Measurements from ENCODE around the gene CIZ1. TPM values are rescaled to one million over a fixed set of nuclear protein-coding genes. Genes with fewer than 3 reads are reported as not detected.

CIZ1 gene
- polyA plus RNA-seq, 3 donors from 2014 or later, result 4.4 to 36.4 (median 9.1) TPM

DNA sequence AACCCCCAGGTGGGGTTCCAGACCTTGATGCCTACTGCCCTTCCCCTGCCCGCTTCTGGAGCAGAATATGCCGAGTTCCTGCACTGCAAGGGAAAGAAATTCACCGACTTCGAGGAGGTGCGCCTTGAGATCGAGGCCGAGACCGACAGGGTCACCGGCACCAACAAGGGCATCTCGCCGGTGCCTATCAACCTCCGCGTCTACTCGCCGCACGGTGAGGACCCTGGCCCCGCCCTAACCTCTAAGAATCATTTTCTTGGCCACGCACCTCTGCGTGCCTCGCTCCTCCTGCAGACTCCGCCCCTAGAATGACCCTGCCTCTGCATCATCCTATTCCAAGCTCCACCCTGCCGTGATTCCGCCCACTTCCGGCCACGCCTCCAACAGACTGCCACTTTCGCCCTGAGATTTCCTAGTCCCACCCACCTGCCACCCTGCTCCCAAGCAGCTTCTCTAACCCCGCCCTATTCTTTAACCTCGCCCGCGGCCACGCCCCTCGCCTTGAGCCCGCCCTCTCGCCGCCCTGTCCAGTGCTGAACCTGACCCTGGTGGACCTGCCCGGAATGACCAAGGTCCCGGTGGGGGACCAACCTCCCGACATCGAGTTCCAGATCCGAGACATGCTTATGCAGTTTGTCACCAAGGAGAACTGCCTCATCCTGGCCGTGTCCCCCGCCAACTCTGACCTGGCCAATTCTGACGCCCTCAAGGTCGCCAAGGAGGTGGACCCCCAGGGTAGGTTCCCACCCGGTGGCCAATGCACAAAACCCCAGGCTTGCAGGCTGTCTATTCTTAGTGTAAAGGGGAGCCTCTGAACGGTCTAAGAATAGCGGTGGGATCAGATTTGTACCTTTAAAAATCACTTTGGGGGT, 27.4 kb upstream of the CIZ1 start:
- H3K36me3 Mint-ChIP-seq, result no peaks in the 10 kb centered on the region
- peak; percentile 84 to 87 (median 84) for DNase-seq
- peak overlapping the region; percentile 3 to 79 (median 56) for H3K27ac Mint-ChIP-seq
- H3K4me1 Mint-ChIP-seq, result peaks cover 12 to 15% of the 10 kb centered on the region in 2 donors
- H3K27me3 Mint-ChIP-seq (ENCODE audit: low read depth in 3 of 3), result no peaks in the 10 kb centered on the region
- H3K4me3 Mint-ChIP-seq, result peak overlapping the region; percentile 74 to 86 (median 81)
- no peaks in the 10 kb centered on the region for H3K9me3 Mint-ChIP-seq

DNA sequence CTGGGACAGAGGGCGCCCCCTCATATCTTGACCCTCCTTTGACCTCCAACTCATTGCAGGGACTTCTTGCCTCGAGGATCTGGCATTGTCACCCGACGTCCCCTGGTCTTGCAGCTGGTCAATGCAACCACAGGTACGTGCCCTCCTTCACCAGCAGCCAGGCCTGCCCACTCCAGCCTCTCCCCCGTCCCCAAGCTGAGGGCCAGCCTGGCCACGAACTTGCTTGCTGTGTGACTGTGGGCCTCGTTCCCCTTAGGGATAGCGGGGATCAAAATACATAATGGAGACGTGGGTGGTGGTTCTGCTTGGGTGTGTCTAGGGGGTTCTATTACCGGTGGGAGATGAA, 26.8 kb upstream of the CIZ1 start:
- no peak for DNase-seq
- no peaks in the 10 kb centered on the region for H3K36me3 Mint-ChIP-seq
- H3K4me1 Mint-ChIP-seq, result peaks cover 12 to 15% of the 10 kb centered on the region in 2 donors
- H3K9me3 Mint-ChIP-seq, result no peaks in the 10 kb centered on the region
- peaks cover 0 to 3% (median 0%) of the 10 kb centered on the region in 3 donors for H3K27me3 Mint-ChIP-seq (ENCODE audit: low read depth in 3 of 3)
- H3K27ac Mint-ChIP-seq, result peak overlapping the region in 5 of 6 donors; percentile 3 to 79 (median 62)
- peak overlapping the region; percentile 74 to 86 (median 81) for H3K4me3 Mint-ChIP-seq

DNA sequence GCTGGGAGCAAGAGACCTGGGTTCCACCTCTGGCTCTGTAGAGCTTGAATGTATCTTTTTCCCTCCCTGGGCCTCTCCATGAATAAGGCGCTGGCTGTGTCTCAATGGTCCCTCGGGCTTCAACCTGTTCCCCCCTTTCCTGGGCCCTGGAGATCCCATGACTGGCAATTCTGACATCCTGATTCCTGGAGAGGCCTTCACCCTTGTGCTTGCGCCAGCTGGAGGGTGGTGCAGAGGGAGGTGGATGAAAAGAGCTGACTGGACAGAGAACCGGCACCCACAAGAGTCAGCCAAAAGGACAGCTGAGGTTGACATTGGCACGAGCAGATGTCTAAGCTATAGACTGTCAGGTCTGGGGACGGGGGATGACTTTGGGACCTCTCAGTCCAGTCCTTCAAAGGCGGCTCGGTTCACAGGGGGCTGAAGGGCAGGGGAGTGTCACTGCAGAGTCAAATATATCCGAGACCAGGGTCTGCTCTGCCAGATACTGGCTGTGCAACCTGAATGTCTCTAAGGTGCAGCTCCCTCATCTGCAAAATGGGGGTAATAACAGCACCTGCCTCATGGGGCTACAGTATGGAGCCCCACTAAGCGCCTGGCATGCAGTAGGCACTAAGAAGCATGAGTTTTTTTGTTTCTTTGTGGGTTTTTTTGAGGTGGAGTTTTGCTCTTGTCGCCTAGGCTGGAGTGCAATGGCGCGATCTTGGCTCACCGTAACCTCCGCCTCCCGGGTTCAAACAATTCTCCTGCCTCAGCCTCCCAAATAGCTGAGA, 25.6 kb upstream of the CIZ1 start:
- Mint-ChIP-seq H3K27me3 (ENCODE audit: low read depth in 3 of 3) (peaks cover 0 to 7% (median 0%) of the 10 kb centered on the region in 3 donors), H3K9me3 (no peaks in the 10 kb centered on the region), H3K4me1 (peaks cover 12 to 15% of the 10 kb centered on the region in 2 donors), H3K36me3 (no peaks in the 10 kb centered on the region), H3K4me3 (peak overlapping the region in 1 of 5 donors; percentile 7), H3K27ac (no peak overlapping the region)
- DNase-seq, result no peak

DNA sequence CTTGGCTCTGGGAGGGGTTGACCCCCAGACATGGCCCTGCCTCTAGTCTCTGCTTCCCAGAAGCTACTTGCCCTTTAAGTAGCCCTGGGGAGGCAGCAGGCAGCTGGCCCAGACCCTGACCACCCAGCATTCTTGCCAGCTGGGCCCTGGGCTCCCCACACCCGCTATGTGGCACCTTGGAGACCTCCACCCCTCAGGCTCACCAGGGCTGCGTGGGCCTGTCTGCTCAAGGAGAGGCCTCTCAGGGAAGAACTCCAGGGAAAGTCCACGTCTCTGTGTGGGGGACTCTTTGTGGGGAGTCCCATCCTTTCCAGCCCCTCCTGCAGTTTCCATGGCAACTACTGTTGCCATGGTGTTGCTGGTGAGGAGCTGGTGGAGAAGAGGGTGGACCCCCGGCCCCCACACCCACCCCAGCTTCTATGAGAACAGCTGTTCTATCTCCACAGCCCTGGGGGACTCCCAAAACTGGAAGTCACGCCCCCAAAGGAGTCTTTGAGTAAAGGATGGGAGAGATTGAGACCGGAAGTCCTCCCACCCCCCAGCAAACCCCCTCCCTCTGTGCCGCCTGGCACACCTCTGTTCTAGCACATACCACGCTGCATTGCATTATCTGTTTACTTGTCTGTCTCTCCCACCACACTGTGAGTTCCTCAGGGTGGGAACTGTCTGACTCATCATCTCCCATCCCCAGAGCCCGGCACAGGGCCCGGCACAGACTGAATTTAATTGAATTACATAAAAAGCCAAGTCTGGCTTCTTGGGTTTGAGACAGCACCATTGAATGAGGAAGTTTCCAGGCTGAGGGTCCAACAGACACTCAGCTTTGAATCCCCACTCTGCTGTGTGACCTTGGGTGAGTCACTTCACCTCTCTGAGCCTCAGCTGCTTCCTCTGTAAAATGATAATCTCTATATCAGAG, 24.4 kb upstream of the CIZ1 start:
- Mint-ChIP-seq H3K4me1 (peaks cover 12 to 15% of the 10 kb centered on the region in 2 donors), H3K4me3 (no peak overlapping the region), H3K27ac (no peak overlapping the region), H3K9me3 (no peaks in the 10 kb centered on the region), H3K27me3 (ENCODE audit: low read depth in 3 of 3) (peaks cover 2 to 15% (median 3%) of the 10 kb centered on the region in 3 donors), H3K36me3 (no peaks in the 10 kb centered on the region)
- no peak for DNase-seq

DNA sequence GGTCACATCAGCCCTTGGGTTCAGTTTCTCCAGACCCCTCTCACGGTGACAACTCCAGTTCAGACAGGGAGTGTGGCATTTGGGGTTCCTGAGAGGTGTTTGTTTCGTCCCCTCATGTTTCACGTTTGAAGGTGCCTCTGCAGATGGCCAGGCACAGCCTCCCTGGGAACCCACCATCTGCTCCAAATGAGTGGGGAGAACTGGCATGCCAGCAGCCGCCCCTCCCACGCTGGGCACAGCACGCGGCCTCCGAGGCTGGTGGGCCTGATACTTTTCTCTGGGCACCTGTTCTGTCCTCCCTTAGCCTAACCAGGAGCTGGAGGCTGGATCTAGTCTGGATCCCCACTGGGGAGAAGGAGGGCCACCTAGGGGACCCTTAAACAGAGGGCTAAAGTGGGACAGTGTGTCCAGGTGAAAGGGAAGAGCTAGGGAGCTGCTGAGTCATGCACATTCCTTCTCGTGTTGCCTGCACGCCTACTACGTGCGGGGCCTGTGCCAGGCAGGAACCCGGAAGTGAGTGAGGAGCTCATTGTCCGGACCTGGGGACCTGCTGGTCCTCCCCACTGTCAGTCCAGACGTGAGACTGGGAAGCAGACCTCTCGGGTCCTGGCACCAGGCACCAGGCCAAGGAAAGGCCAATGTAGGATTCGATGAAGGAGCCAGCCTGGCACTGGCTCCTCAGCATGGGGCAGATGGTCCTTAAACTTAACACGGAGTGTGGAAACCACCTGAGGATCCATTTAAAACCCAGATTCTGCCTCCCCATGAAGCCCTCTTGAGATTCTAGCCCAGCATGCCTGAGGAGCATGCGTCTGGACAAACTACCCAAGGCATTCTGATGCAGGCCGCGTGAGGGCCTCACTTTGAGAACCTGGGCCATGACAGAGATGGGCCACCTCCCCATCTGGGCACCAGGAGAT, 23.5 kb upstream of the CIZ1 start:
- Mint-ChIP-seq H3K4me3 (no peak overlapping the region), H3K4me1 (peaks cover 12 to 15% of the 10 kb centered on the region in 2 donors), H3K27ac (no peak overlapping the region), H3K27me3 (ENCODE audit: low read depth in 3 of 3) (peaks cover 3 to 16% (median 4%) of the 10 kb centered on the region in 3 donors), H3K36me3 (no peaks in the 10 kb centered on the region), H3K9me3 (no peaks in the 10 kb centered on the region)
- no peak for DNase-seq

DNA sequence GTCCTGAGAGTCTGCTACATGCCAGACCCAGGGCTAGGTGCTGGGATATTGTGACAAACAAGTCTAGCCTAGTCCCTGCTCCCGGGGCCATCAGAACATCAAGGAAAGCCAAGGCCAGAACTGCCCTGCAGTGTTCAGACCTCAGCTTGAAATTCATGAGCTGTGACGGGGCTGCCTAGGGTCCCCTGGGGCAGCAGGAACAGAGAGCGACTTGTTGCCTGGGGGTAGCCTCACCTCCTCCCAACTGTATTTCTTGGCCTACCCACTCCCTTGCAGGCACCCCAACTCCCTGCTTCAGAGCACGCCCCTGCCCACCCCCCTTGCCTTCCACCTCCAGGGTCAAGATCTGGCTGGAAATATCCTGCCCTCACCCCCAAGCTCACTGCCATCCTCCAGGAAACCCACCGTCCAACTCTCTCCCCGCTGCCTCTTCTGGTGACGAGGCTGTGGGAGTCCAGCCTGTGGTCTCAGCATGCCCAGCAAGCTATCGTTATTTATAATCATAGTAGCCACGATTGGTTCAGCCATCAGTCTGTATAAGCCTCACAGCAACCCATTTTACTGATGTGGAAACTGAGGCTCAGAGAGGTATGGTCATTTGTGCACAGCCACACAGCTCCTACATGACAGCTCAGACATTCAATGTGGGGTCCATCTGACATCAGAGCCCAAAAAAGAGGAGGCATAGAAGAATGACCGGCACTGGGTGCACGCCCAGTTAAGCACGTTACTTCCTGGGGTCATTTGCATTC, 22.6 kb upstream of the CIZ1 start:
- no peaks in the 10 kb centered on the region for H3K36me3 Mint-ChIP-seq
- H3K9me3 Mint-ChIP-seq, result no peaks in the 10 kb centered on the region
- H3K27ac Mint-ChIP-seq, result no peak overlapping the region
- H3K4me3 Mint-ChIP-seq, result no peak overlapping the region
- H3K27me3 Mint-ChIP-seq (ENCODE audit: low read depth in 3 of 3), result peaks cover 4 to 16% (median 9%) of the 10 kb centered on the region in 3 donors
- H3K4me1 Mint-ChIP-seq, result peaks cover 12% of the 10 kb centered on the region in 2 donors
- no peak for DNase-seq

DNA sequence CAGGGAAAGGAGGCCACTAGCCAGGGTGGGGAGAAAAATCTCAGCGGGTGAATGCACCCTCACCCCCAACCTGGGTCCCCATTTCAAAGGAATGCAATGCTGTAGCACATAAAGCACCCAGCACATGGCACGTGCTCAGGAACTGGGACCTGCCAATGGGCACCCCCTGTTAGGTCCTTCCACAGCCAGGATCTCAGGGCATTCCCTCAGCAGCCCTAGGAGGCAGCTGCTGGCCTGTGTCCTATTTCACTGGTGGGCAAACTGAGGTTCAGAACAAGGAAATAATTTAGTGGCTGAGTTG, 20.6 kb upstream of the CIZ1 start:
- Mint-ChIP-seq H3K27ac (no peak overlapping the region), H3K36me3 (no peaks in the 10 kb centered on the region), H3K4me3 (no peak overlapping the region), H3K27me3 (ENCODE audit: low read depth in 3 of 3) (peaks cover 4 to 21% (median 11%) of the 10 kb centered on the region in 3 donors), H3K4me1 (no peaks in the 10 kb centered on the region), H3K9me3 (no peaks in the 10 kb centered on the region)
- no peak for DNase-seq

DNA sequence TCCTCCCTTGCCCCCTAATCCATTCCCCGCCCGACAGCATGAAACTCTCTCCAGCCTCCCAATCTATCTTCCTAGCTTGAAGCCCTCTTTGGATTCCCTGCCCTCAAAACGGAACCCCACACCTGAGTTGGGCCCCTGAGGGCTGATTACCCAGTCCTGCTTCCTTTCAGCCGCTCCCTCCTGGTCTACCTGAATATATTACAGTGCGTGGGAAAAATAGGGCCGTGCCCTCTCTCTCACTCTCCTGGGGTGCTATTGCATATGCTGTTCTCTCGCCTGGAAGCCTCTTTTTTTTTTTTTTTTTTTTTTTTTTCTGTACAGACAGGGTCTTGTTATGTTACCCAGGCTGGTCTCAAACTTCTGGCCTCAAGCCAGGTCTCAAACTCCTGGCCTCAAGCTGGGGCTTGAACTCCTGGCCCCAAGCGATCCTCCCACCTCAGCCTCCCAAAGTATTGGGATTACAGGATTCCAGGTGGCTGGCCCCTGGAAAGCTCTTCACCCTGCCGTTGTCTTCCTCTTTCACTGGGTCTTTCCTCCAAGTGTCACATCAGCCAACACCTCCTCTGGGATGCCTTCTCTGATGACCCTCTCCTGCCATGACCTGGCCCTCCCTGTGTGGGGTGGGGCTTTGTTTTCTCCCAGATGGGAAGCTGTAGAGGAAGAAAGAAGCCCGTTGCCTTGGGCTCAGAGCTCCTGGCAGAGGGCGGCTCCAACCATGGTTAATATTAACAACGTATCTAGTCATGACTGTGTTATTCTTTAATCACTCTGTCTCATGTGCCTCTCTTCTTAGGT, 20.0 kb upstream of the CIZ1 start:
- H3K27me3 Mint-ChIP-seq (ENCODE audit: low read depth in 3 of 3), result peaks cover 4 to 21% (median 12%) of the 10 kb centered on the region in 3 donors
- no peak for DNase-seq
- no peak overlapping the region for H3K27ac Mint-ChIP-seq
- no peaks in the 10 kb centered on the region for H3K36me3 Mint-ChIP-seq
- H3K9me3 Mint-ChIP-seq, result no peaks in the 10 kb centered on the region
- no peaks in the 10 kb centered on the region for H3K4me1 Mint-ChIP-seq
- H3K4me3 Mint-ChIP-seq, result no peak overlapping the region

DNA sequence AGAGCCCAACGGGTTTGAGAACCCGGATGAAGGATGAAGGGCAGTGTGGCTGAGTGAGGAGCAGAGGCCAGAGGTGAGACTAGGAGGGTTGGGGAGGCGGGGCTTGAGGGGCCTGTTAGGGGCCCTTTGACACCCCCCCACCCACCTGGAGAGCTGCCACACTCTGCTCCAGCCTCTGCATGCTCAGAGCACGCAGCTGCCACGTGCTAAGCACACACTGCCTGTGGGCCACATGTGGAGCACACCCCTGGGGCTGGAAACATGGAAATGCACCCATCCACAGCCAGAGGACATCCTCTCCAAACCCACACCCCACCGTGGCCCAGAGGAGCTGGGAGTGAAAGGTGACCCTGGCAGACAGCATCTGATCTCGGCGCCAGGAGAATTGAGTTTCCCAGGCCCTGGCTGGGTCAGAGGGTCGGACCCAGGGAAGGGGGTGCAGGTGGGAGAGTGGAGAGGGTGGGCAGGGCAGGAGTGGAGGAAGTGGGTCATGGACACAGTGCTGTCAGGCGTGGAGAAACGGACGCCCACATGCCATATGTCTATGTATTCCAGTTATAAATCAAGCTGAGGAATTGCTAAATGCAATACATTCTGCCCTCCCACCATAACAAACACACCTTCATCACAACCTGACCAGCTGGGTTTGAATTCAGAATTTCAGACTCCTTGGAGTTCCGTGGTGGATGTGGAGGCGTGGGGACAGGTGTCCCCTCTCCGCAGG, 17.7 kb upstream of the CIZ1 start:
- Mint-ChIP-seq H3K36me3 (no peaks in the 10 kb centered on the region), H3K9me3 (no peaks in the 10 kb centered on the region), H3K27me3 (ENCODE audit: low read depth in 3 of 3) (peaks cover 4 to 31% (median 18%) of the 10 kb centered on the region in 3 donors), H3K4me1 (peaks cover 0 to 1% of the 10 kb centered on the region in 2 donors), H3K27ac (no peak overlapping the region), H3K4me3 (no peak overlapping the region)
- no peak for DNase-seq

DNA sequence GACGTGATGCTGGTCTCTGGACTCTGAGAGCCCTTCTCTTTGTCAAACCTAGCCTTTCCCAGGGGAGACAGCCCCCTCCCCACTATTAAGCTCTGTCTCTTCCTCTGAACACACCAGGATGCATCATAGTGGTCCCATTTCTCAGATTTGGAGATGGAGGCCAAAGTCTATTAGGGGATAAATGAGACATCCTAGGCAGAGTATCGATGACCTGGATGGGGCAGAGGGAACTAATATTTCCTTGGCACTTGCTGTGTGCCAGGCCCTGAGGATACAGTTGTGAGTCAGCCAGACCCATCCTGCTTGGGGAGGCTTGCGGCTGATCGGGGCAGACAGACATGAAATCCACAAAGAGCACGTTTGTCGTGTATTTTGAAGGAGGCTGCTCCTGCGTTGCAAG, 17.0 kb upstream of the CIZ1 start:
- Mint-ChIP-seq H3K9me3 (no peaks in the 10 kb centered on the region), H3K36me3 (no peaks in the 10 kb centered on the region)

More for the DNA sequence above, 17.0 kb upstream of the CIZ1 start:
- no peak overlapping the region for H3K4me3 Mint-ChIP-seq
- DNase-seq, result no peak
- peaks cover 4 to 28% (median 18%) of the 10 kb centered on the region in 3 donors for H3K27me3 Mint-ChIP-seq (ENCODE audit: low read depth in 3 of 3)
- no peak overlapping the region for H3K27ac Mint-ChIP-seq
- peaks cover 0 to 1% of the 10 kb centered on the region in 2 donors for H3K4me1 Mint-ChIP-seq
